ENCODE results near the gene OR51V1.
"Not testable (repeated sequence)": the region's sequence is repeated elsewhere in the genome, so short reads cannot be mapped to it uniquely, and the experiment has no call there.

The OR51V1 gene

DNA sequence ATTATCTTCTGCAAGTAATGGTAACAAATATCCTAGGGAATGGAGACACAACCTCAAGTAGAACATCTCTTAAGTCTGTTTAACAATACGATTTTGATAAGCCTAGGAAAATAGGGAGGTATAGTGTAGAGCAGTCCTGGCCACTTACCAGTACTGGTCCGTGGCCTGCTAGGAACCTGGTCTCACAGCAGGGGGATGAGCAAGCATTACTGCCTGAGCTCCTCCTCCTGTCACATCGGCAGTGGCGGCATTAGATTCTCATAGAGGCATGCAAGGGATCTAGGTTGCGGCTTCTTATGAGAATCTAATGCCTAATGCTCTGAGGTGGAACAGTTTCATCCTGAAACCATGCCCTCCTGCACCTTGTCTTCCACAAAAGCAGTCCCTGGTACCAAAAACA is 4.4 kb downstream of the OR51V1 start:
- DNase-seq (ENCODE audit: insufficient read length, low spot score) (no peak), FAIRE-seq (no peak)
- TF ChIP-seq TAF1 (IDR thresholded peaks at IDR 0.05; ENCODE audit: low read depth, low read length), result no peak
- no peak for TF ChIP-seq POU2F2 (IDR thresholded peaks at IDR 0.05; ENCODE audit: low read depth, low read length)
- no peak for TF ChIP-seq SPI1 (IDR thresholded peaks at IDR 0.05; ENCODE audit: low read depth, low read length)
- no peak for TF ChIP-seq POLR2A (IDR thresholded peaks at IDR 0.05; ENCODE audit: low read depth, low read length)
- no peak for TF ChIP-seq POLR2AphosphoS5 (IDR thresholded peaks at IDR 0.05; ENCODE audit: low read depth, low read length)
- no peak for TF ChIP-seq PAX5 (IDR thresholded peaks at IDR 0.05; ENCODE audit: insufficient read depth, low read length, severe bottlenecking)

DNA sequence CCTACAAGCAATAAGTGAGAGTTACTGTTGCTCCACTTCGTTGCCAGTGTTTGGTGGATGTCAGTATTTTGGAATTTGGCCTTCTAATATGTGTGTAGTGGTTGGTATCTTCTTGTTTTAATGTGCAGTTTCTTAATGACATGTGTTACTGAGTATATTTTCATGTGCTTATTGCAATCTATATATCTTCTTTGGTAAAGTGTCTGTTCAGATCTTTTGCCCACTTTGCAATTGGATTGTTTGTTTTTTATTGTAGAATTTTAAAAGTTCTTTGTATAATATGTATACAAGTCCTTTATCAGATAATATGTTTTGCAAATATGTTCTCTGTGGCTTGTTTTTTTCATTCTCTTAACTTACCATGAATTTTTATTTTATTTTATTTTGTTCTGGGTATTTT is 7.7 kb downstream of the OR51V1 start:
- TF ChIP-seq POU2F2 (IDR thresholded peaks at IDR 0.05; ENCODE audit: low read depth, low read length) (no peak), PAX5 (IDR thresholded peaks at IDR 0.05; ENCODE audit: insufficient read depth, low read length, severe bottlenecking) (no peak), POLR2A (IDR thresholded peaks at IDR 0.05; ENCODE audit: low read depth, low read length) (no peak), SPI1 (IDR thresholded peaks at IDR 0.05; ENCODE audit: low read depth, low read length) (no peak), TAF1 (IDR thresholded peaks at IDR 0.05; ENCODE audit: low read depth, low read length) (no peak), POLR2AphosphoS5 (IDR thresholded peaks at IDR 0.05; ENCODE audit: low read depth, low read length) (no peak)
- DNase-seq (ENCODE audit: insufficient read length, low spot score), result no peak
- FAIRE-seq, result no peak

DNA sequence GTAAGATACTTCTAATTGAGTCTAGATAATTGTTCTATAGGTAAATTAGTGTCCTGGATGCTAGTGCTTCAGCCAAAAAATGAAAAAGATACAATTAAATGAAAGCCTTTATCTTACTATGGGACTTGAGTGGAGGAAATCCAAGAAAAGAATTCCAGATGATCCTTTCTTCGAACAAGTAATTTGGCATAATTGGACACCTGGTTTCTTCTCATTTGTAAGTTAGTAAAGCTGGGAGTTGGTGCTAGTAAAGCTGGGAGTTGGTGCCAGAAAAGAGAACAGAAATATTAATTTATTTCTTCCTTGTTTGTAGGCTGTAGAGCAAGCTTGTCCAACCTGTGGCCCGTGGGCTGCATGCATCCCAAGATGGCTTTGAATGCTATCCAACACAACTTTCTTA is 12.3 kb downstream of the OR51V1 start:
- no peak for FAIRE-seq
- no peak for TF ChIP-seq PAX5 (IDR thresholded peaks at IDR 0.05; ENCODE audit: insufficient read depth, low read length, severe bottlenecking)
- no peak for TF ChIP-seq TAF1 (IDR thresholded peaks at IDR 0.05; ENCODE audit: low read depth, low read length)
- TF ChIP-seq POU2F2 (IDR thresholded peaks at IDR 0.05; ENCODE audit: low read depth, low read length), result no peak
- TF ChIP-seq SPI1 (IDR thresholded peaks at IDR 0.05; ENCODE audit: low read depth, low read length), result no peak
- no peak for TF ChIP-seq POLR2AphosphoS5 (IDR thresholded peaks at IDR 0.05; ENCODE audit: low read depth, low read length)
- no peak for TF ChIP-seq POLR2A (IDR thresholded peaks at IDR 0.05; ENCODE audit: low read depth, low read length)
- DNase-seq (ENCODE audit: insufficient read length, low spot score), result no peak

DNA sequence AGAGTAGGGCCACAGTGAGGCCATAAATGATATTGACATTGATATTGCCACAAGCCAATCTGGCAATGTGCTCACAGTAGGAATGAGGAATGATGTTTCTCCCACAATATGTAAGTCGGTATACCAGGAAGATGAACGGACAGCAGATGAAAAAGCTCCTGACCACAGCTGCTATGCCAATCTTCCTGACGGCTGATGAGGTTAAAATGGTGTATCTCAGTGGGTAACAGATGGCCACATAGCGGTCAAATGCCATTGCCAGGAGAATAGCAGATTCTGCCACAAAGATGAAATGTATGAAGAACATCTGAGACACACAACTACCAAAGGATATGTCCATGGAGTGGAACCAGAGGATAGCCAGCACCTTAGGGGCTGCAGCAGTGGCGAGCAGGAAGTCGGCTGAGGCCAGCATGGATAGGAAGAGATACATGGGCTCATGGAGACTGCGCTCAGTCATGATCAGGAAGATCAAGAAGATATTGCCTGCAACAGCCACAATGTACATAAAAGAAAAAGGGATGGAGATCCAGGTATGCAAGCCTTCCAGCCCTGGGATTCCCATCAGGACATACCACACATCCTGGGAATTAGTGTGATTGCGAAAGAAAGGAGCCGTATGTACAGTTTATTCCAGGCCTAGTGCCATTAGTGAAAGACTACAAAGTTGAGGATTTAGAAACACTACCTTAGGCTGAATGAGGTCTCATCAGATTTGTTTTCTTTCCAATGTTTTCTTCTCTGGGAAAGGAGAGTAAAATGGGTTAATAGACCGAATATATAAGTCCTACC is 22.2 kb downstream of the OR51V1 start:
- FAIRE-seq, result no peak
- no peak for TF ChIP-seq TAF1 (IDR thresholded peaks at IDR 0.05; ENCODE audit: low read depth, low read length)
- no peak for TF ChIP-seq SPI1 (IDR thresholded peaks at IDR 0.05; ENCODE audit: low read depth, low read length)
- no peak for TF ChIP-seq POLR2A (IDR thresholded peaks at IDR 0.05; ENCODE audit: low read depth, low read length)
- no peak for TF ChIP-seq PAX5 (IDR thresholded peaks at IDR 0.05; ENCODE audit: insufficient read depth, low read length, severe bottlenecking)
- TF ChIP-seq POLR2AphosphoS5 (IDR thresholded peaks at IDR 0.05; ENCODE audit: low read depth, low read length), result no peak
- TF ChIP-seq POU2F2 (IDR thresholded peaks at IDR 0.05; ENCODE audit: low read depth, low read length), result no peak
- DNase-seq (ENCODE audit: insufficient read length, low spot score), result no peak

DNA sequence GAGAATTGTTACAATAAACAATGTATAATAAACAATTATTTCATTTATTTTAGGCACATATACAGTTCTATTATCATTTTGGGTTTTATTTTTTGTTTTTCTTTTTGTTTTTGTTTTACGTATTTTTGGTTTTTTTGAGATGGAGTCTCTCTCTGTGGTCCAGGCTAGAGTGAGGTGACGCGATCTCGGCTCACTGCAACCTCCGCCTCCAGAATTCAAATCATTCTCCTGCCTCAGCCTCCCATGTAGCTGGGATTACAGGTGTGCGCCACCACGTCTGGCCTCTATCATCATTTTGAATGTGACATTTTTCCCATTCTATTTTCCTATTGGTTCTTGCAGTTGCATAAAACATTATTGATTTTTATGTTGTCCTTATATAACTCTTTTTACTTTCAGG is 25.5 kb downstream of the OR51V1 start:
- FAIRE-seq (no peak), DNase-seq (ENCODE audit: insufficient read length, low spot score) (no peak)
- TF ChIP-seq SPI1 (IDR thresholded peaks at IDR 0.05; ENCODE audit: low read depth, low read length) (no peak), TAF1 (IDR thresholded peaks at IDR 0.05; ENCODE audit: low read depth, low read length) (no peak), PAX5 (IDR thresholded peaks at IDR 0.05; ENCODE audit: insufficient read depth, low read length, severe bottlenecking) (no peak), POLR2AphosphoS5 (IDR thresholded peaks at IDR 0.05; ENCODE audit: low read depth, low read length) (no peak), POU2F2 (IDR thresholded peaks at IDR 0.05; ENCODE audit: low read depth, low read length) (no peak), POLR2A (IDR thresholded peaks at IDR 0.05; ENCODE audit: low read depth, low read length) (no peak)

DNA sequence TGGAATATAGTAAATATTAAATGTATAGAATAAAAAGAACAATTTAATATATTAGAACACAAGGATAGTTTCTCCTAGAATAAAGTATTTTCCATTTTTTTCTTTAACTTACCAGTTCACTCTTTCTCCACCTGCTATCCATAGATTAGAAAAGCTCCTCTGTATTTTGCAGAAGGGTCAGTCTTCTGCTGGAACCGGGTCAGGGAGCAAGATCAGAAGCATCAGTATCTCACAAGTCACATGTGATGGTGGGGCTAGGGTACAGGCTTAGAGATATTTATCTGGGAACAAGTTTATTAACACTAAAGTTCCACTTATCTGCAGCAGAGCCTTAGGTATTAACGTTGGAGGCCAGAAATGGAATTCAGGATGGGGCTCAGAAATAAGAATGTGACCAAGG is 28.6 kb downstream of the OR51V1 start:
- FAIRE-seq (no peak), DNase-seq (ENCODE audit: insufficient read length, low spot score) (no peak)
- TF ChIP-seq POLR2AphosphoS5 (IDR thresholded peaks at IDR 0.05; ENCODE audit: low read depth, low read length) (no peak), SPI1 (IDR thresholded peaks at IDR 0.05; ENCODE audit: low read depth, low read length) (no peak), POU2F2 (IDR thresholded peaks at IDR 0.05; ENCODE audit: low read depth, low read length) (no peak), PAX5 (IDR thresholded peaks at IDR 0.05; ENCODE audit: insufficient read depth, low read length, severe bottlenecking) (no peak), TAF1 (IDR thresholded peaks at IDR 0.05; ENCODE audit: low read depth, low read length) (no peak), POLR2A (IDR thresholded peaks at IDR 0.05; ENCODE audit: low read depth, low read length) (no peak)

DNA sequence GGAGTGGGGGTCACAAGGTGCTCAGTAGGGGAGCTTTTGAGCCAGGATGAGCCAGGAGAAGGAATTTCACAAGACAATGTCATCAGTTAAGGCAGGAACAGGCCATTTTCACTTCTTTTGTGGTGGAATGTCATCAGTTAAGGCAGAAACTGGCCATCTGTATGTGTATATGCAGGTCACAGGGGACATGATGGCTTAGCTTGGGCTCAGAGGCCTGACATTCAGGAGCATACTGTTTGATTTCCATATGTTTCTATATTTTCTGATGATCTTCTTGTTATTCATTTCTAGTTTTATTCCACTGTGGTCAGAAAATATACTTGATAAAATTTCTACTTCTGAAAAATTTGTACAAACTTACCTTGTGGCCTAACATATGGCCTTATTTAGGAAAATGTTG is 34.6 kb downstream of the OR51V1 start:
- not testable (repeated sequence) for DNase-seq (ENCODE audit: insufficient read length, low spot score); FAIRE-seq

DNA sequence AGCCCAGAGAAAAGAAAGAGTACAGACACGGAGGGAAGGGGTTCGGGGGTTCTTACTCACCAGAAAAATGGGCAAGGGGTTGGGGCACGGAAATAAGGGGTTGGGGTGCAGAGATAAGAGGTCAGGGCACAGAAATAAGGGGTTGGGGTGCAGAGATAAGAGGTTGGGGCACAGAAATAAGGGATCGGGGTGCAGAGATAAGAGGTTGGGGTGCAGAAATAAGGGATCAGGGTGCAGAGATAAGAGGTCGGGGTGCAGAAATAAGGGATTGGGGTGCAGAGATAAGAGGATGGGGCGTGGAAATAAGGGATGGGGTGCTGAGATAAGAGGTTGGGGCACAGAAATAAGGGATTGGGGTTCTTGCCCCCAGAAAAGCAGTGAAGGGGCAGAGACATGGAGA is 35.7 kb downstream of the OR51V1 start:
- DNase-seq (ENCODE audit: insufficient read length, low spot score); FAIRE-seq: not testable (repeated sequence)

DNA sequence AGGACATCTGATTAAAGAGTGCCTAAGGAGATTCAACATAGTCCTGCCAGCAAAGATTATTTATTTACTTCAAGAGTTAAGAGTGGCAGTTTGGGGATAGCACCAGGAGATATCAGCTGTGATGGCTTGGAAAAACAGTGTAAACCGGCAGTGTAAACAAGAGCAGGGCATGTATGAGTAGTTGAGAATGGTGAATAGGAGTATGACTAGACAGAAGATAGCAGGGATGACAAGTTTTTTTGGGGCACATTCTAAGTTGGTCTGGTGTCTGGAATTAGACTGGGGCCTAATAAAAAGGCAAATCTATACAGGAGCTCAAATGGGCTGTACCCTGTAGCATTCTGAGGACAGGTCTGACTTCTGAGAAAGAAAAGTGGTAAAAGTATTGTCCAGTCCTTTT is 39.4 kb downstream of the OR51V1 start:
- not testable (repeated sequence) for DNase-seq (ENCODE audit: insufficient read length, low spot score); FAIRE-seq

DNA sequence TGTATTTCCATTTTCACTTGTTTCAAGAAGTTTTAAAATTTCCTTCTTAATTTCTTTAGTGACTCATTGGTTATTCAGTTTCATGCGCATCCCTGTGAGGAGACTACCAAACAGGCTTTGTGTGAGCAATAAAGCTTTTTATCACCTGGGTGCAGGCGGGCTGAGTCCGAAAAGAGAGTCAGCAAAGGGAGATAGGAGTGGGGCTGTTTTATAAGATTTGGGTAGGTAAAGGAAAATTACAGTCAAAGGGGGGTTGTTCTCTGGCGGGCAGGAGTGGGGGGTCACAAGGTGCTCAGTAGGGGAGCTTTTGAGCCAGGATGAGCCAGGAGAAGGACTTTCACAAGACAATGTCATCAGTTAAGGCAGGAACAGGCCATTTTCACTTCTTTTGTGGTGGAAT is 40.3 kb downstream of the OR51V1 start:
- DNase-seq (ENCODE audit: insufficient read length, low spot score); FAIRE-seq: not testable (repeated sequence)

DNA sequence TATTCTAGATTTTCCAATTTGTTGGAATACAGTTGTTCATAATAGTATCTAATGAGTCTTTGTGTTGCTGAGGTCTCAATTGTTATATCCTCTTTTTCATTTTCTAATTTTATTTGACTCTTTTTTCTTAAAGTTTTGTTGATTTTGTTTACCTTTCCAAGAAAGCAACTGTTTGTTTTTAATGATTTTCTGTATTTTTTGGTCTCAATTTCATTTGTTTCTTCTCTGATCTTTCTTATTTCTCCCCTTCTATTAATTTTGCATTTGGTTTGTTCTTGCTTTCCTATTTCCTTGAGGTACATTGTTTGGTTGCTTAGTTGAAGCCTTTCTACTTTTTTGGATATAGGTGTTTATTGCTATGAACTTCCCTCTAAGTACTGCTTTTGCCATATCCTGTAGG is 40.7 kb downstream of the OR51V1 start:
- FAIRE-seq (no peak), DNase-seq (ENCODE audit: insufficient read length, low spot score) (no peak)
- no peak for TF ChIP-seq POLR2AphosphoS5 (IDR thresholded peaks at IDR 0.05; ENCODE audit: low read depth, low read length)
- no peak for TF ChIP-seq POU2F2 (IDR thresholded peaks at IDR 0.05; ENCODE audit: low read depth, low read length)
- TF ChIP-seq POLR2A (IDR thresholded peaks at IDR 0.05; ENCODE audit: low read depth, low read length), result no peak
- no peak for TF ChIP-seq SPI1 (IDR thresholded peaks at IDR 0.05; ENCODE audit: low read depth, low read length)
- TF ChIP-seq TAF1 (IDR thresholded peaks at IDR 0.05; ENCODE audit: low read depth, low read length), result no peak
- no peak for TF ChIP-seq PAX5 (IDR thresholded peaks at IDR 0.05; ENCODE audit: insufficient read depth, low read length, severe bottlenecking)

Measured in GM12891 (cell line).